K562 (cell line): ENCODE measurements around the gene LACTBL1. TPM values are rescaled to one million over a fixed set of nuclear protein-coding genes. Genes with fewer than 3 reads are reported as not detected.

Source experiments
- ATAC-seq: fragments of 200-7000 bp; cut with Tn5 transposase; 3 replicates; pipeline ENCODE4 v1.9.1; 2020; ENCODE audit warnings: moderate library complexity
- BruUV-seq: library from RNA; stranded (reverse); fragments of 400-500 nt; replicated peaks from 2 replicates; lab custom pipeline; 2021; lab: Mats Ljungman, UMichigan
- CTCF ChIA-PET: fragments of 300-600 bp; formaldehyde crosslinking; extraction: SDS; loops from one replicate; lab custom pipeline; 2021; ENCODE audit warnings: low intra/inter-chr PET ratio; lab: Yijun Ruan, JAX
- POLR2A ChIA-PET: fragments of 300-600, 350-650 bp; sonication (Branson Sonifier 250); formaldehyde crosslinking; extraction: SDS; loops from one replicate; lab custom pipeline; 2021; ENCODE audit warnings: antibody characterized with exemption, inconsistent platforms; lab: Yijun Ruan, JAX
- DNase-seq, 4 experiments: peaks; one replicate each; pipeline versions ENCODE4 v3.0.0 to v3.0.0-alpha.2; 2011 to 2018; ENCODE audit warnings: low spot score in 3 of 4, mixed read lengths in 3 of 4; ENCODE audit errors: extremely low read depth in 1 of 4
- FAIRE-seq: peaks from 2 replicates; lab custom pipeline; 2011; peaks lifted over from hg19 to GRCh38; lab: Jason Lieb, UNC
- H2AFZ ChIP-seq: 2 replicates; pipeline ENCODE4 v1.6.0; 2011; ENCODE audit warnings: low read depth, low read length, control low read depth, inconsistent platforms
- H3K27ac ChIP-seq: fragments of 200-600 bp; 3 replicates; pipeline ENCODE4 v1.8.0; 2011; ENCODE audit warnings: low read depth, mild to moderate bottlenecking, control low read depth, inconsistent platforms, low read length, moderate library complexity, mixed read lengths; ENCODE audit errors: extremely low read depth
- H3K27me3 ChIP-seq, 2 experiments: fragments of 300-600 bp in 1 of 2; 2 replicates in 1 of 2; 3 replicates in 1 of 2; pipeline versions ENCODE4 v1.6.0 to v1.8.0; 2011; ENCODE audit warnings: inconsistent platforms in 2 of 2, low read length in 2 of 2, mild to moderate bottlenecking in 1 of 2, mixed read lengths in 1 of 2, moderate library complexity in 1 of 2; ENCODE audit not compliant: control insufficient read depth in 2 of 2, insufficient read depth in 2 of 2
- H3K36me3 ChIP-seq: fragments of 300-600 bp; 3 replicates; pipeline ENCODE4 v1.8.0; 2011; ENCODE audit warnings: mild to moderate bottlenecking, low read length, inconsistent platforms; ENCODE audit not compliant: control insufficient read depth, insufficient read depth
- H3K4me1 ChIP-seq, 2 experiments: fragments of 200-600 bp in 1 of 2; replicated peaks in 1 of 2; 2 replicates in 1 of 2; 3 replicates in 1 of 2; pipeline versions ENCODE4 v1.5.1 to v1.8.0; 2011; ENCODE audit warnings: inconsistent platforms in 2 of 2, low read length in 2 of 2, mild to moderate bottlenecking in 1 of 2, mixed read lengths in 1 of 2, moderate library complexity in 1 of 2; ENCODE audit not compliant: control insufficient read depth in 2 of 2, insufficient read depth in 2 of 2
- H3K4me2 ChIP-seq: 2 replicates; pipeline ENCODE4 v1.6.1; 2011; ENCODE audit warnings: low read length, control low read depth, inconsistent platforms, mixed read lengths; ENCODE audit not compliant: insufficient read depth
- H3K4me3 ChIP-seq: fragments of 200-600 bp; sonication (generic), shearing (Covaris generic); 2 replicates; pipeline ENCODE4 v1.5.1; 2016; ENCODE audit warnings: control low read depth, inconsistent platforms
- H3K79me2 ChIP-seq: fragments of 200-600 bp; 3 replicates; pipeline ENCODE4 v1.8.0; 2011; ENCODE audit warnings: low read length, inconsistent platforms; ENCODE audit not compliant: control insufficient read depth, insufficient read depth
- H3K9ac ChIP-seq, 2 experiments: 2 replicates each; pipeline versions ENCODE4 v1.6.0 to v1.6.1; 2011; ENCODE audit warnings: low read depth in 2 of 2, low read length in 2 of 2, control low read depth in 1 of 2, inconsistent platforms in 1 of 2, mild to moderate bottlenecking in 1 of 2, mixed read lengths in 1 of 2; ENCODE audit not compliant: insufficient read depth in 1 of 2
- H3K9me1 ChIP-seq: one replicate; pipeline ENCODE4 v1.6.0; 2011; ENCODE audit warnings: inconsistent platforms, mild to moderate bottlenecking, low read length, moderate library complexity; ENCODE audit not compliant: control insufficient read depth, insufficient read depth
- H3K9me3 ChIP-seq: replicated peaks from 2 replicates; pipeline ENCODE4 v1.5.1; 2011; ENCODE audit warnings: low read depth, low read length, inconsistent platforms; ENCODE audit not compliant: control insufficient read depth, insufficient read depth
- H4K20me1 ChIP-seq: replicated peaks from 2 replicates; pipeline ENCODE4 v1.6.1; 2011; ENCODE audit warnings: low read length, inconsistent platforms, mixed read lengths; ENCODE audit not compliant: control insufficient read depth, insufficient read depth
- ETS2 ChIP-seq: IDR thresholded peaks from 2 replicates; pipeline ENCODE4 v1.6.1; 2016; ENCODE audit warnings: borderline replicate concordance, missing genetic modification characterization, mild to moderate bottlenecking, moderate library complexity, missing compliant biosample characterization; ENCODE audit not compliant: poor library complexity, severe bottlenecking
- HNRNPUL1 ChIP-seq: fragments of 200-400 bp; formaldehyde crosslinking; IDR thresholded peaks from 2 replicates; pipeline ENCODE4 v1.6.1; 2017; ENCODE audit warnings: low read length
- JUND ChIP-seq, 2 experiments: IDR thresholded peaks; 2 replicates in 1 of 2; 3 replicates in 1 of 2; pipeline ENCODE4 v1.6.1; 2011; ENCODE audit warnings: borderline replicate concordance in 2 of 2, low read depth in 2 of 2, low read length in 2 of 2, improper control_type of control experiment in 1 of 2, missing biosample characterization in 1 of 2, missing genetic modification characterization in 1 of 2, missing genetic modification reagents in 1 of 2
- MECOM ChIP-seq: fragments of 250-450 bp; sonication (Bioruptor Pico); IDR thresholded peaks from 2 replicates; pipeline ENCODE4 v1.8.0; 2022; ENCODE audit warnings: inconsistent platforms
- NFIC ChIP-seq: fragments of 450-650 bp; IDR thresholded peaks from 2 replicates; pipeline ENCODE4 v1.6.1; 2017; ENCODE audit warnings: mild to moderate bottlenecking, inconsistent platforms
- POLR2A ChIP-seq: fragments of 450-650 bp; conservative IDR thresholded peaks from 2 replicates; pipeline ENCODE4 v1.6.1; 2016
- RBM14 ChIP-seq: fragments of 200-400 bp; formaldehyde crosslinking; IDR thresholded peaks from 2 replicates; pipeline ENCODE4 v1.6.1; 2018; ENCODE audit warnings: low read depth, mild to moderate bottlenecking, low read length, moderate library complexity, borderline replicate concordance; ENCODE audit not compliant: insufficient read depth
- RNF2 ChIP-seq: sonication (generic); IDR thresholded peaks from 2 replicates; pipeline ENCODE4 v1.6.1; 2016
- SIRT6 ChIP-seq: IDR thresholded peaks from one replicate; pipeline ENCODE4 v1.6.1; 2012; ENCODE audit warnings: low read depth, mild to moderate bottlenecking, control low read depth, inconsistent platforms, low read length, moderate library complexity
- SRF ChIP-seq, 2 experiments: fragments of 250-450, 450-650 bp in 1 of 2; sonication (Bioruptor Pico) in 1 of 2; sonication (generic) in 1 of 2; formaldehyde crosslinking; IDR thresholded peaks; 2 replicates each; pipeline versions ENCODE4 v1.5.0 to v1.5.1; 2020 to 2022; ENCODE audit warnings: mild to moderate bottlenecking in 1 of 2, missing genetic modification reagents in 1 of 2
- SRSF7 ChIP-seq: fragments of 200-400 bp; formaldehyde crosslinking; optimal IDR thresholded peaks from 2 replicates; pipeline ENCODE3; 2017; ENCODE audit warnings: mild to moderate bottlenecking, low read depth, low read length
- STAG1 ChIP-seq: sonication (generic); formaldehyde crosslinking; IDR thresholded peaks from 2 replicates; pipeline ENCODE4 v1.5.0; 2020; ENCODE audit warnings: missing genetic modification reagents, borderline replicate concordance
- TRIM28 ChIP-seq: fragments of 450-650 bp; IDR thresholded peaks from 2 replicates; pipeline ENCODE4 v1.6.1; 2017
- TSC22D4 ChIP-seq: fragments of 450-650 bp; IDR thresholded peaks from 2 replicates; pipeline ENCODE4 v1.6.1; 2016; ENCODE audit warnings: missing genetic modification characterization, missing biosample characterization, control low read depth
- XRCC5 ChIP-seq: fragments of 200-400 bp; formaldehyde crosslinking; IDR thresholded peaks from 2 replicates; pipeline ENCODE4 v1.6.1; 2017; ENCODE audit warnings: low read depth, mild to moderate bottlenecking, low read length
- YBX1 ChIP-seq: fragments of 450-650 bp; IDR thresholded peaks from 2 replicates; pipeline ENCODE4 v1.7.1; 2016; ENCODE audit warnings: mild to moderate bottlenecking
- WGBS: fragments of 100-300 bp; shearing (Covaris generic); methylation state at CpG from one replicate; pipeline ENCODE4 v1.1.6; 2016; ENCODE audit warnings: low coverage, mixed read lengths; ENCODE audit not compliant: insufficient coverage; ENCODE audit errors: missing lambda C conversion rate; 5-methylcytosine and 5-hydroxymethylcytosine counted together
- in situ Hi-C: fragments of 300-500 bp; cut with MboI; formaldehyde crosslinking; loops from 4 replicates; pipeline ENCODE4 v1.15.0; 2018; ENCODE audit warnings: inconsistent platforms, mixed read lengths
- intact Hi-C: fragments of 100-400 bp; cut with micrococcal nuclease; formaldehyde crosslinking; loops from 2 replicates; pipeline ENCODE4 v1.14.2; 2022
- polyA plus RNA-seq, 8 experiments: library from polyadenylated mRNA; depleted of rRNA in 4 of 8; stranded (reverse) in 5 of 8; unstranded in 3 of 8; fragments of >200 nt; fragmentation: Nextera tagmentation in 2 of 8; fragmentation: Illumina TruSeq in 1 of 8; extraction: Ambion mirVana in 2 of 8; extraction: Trizol in 1 of 8; gene quantifications; 2 replicates each; pipeline versions ENCODE4 v1.2.1 to v1.2.3, GENCODE V29; 2011 to 2014; ENCODE audit warnings: inconsistent platforms in 1 of 8, missing spikeins in 1 of 8
- total RNA-seq, 7 experiments: library from RNA; depleted of rRNA in 6 of 7; stranded (reverse); fragments of >200 nt in 6 of 7; fragmentation: Illumina TruSeq in 2 of 7; extraction: Trizol in 2 of 7; gene quantifications; 2 replicates each; pipeline versions ENCODE4 v1.2.1 to v1.2.3, GENCODE V29; 2011 to 2021; ENCODE audit warnings: low replicate concordance in 1 of 7
- TF ChIP-seq, protein P1 (sequence below): conservative IDR thresholded peaks from 2 replicates; pipeline ENCODE4 v1.6.1; 2011; ENCODE audit warnings: low read depth, mild to moderate bottlenecking, low read length; ENCODE audit not compliant: control insufficient read depth

LACTBL1 gene
- total and polyA plus RNA-seq, 9 of the 15 experiments (the other 6 are each of a cell fraction or from before 2014, with no cell fraction given): not detected

DNA sequence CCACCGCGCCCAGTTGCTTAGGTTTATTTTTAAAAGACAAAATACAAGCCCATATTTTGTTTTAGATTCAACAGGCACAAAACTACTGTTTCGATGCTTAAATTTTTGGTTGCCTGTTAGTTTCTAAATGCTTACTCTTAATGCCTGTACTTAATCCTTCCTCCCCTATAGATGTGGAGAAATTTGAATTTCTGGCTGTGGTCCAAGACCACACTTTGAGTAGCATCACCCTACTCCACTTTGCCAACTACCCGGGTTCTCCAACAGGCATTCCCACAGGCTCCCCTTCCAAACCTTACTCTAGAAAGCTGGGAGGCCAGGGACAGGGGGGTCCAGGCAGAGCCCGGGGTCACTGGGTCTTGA is 20.0 kb downstream of the LACTBL1 start:
- Histone ChIP-seq H2AFZ (no peak overlapping the region), H3K4me3 (no peak overlapping the region), H3K4me1 (peaks cover 0 to 12% of the 10 kb centered on the region in 2 experiments; a peak in 1 of 5 replicates), H3K9me3 (no peaks in the 10 kb centered on the region), H3K9ac (no peak overlapping the region), H4K20me1 (no peaks in the 10 kb centered on the region; the same call in 1 of the 2 replicates), H3K27ac (no peak overlapping the region), H3K4me2 (no peak overlapping the region)
- FAIRE-seq (no peak), ATAC-seq (no peak)
- 7% methylated on average over 5 of the region's 5 CpGs for WGBS
- BruUV-seq: no TSS peak
- in situ Hi-C loops: no loop called here
- ChIA-PET POLR2A (interaction anchor here (0.5 kb wide), 1 partner anchor 144 kb away, joined by 3 read pairs; no protein-coding TSS in a partner anchor), CTCF (no interaction called here)
- TF ChIP-seq YBX1 (no peak), NFIC (peak; percentile 53)
- TF ChIP-seq, all 486 proteins: peak for 1
- no peaks in the 10 kb centered on the region for H3K36me3 ChIP-seq
- DNase-seq: no peak
- H3K27me3 ChIP-seq: peaks cover 15 to 43% of the 10 kb centered on the region in 2 experiments; a peak in 4 of 5 replicates
- intact Hi-C loops: no loop called here
- no peaks in the 10 kb centered on the region for H3K9me1 ChIP-seq
- no peaks in the 10 kb centered on the region for H3K79me2 ChIP-seq

- no TSS peak for BruUV-seq
- DNase-seq (no peak), ATAC-seq (no peak), FAIRE-seq (no peak)
- Histone ChIP-seq H3K9me3 (no peaks in the 10 kb centered on the region), H3K4me3 (no peak overlapping the region), H3K36me3 (no peaks in the 10 kb centered on the region), H3K9ac (no peak overlapping the region), H3K4me1 (peaks cover 0 to 12% of the 10 kb centered on the region in 2 experiments; a peak in 1 of 5 replicates), H3K4me2 (no peak overlapping the region), H3K27ac (no peak overlapping the region), H4K20me1 (no peaks in the 10 kb centered on the region; the same call in 1 of the 2 replicates), H3K27me3 (peaks cover 16 to 46% of the 10 kb centered on the region in 2 experiments; a peak in 4 of 5 replicates), H3K79me2 (no peaks in the 10 kb centered on the region), H3K9me1 (no peaks in the 10 kb centered on the region), H2AFZ (no peak overlapping the region)
- intact Hi-C loops (no loop called here), in situ Hi-C loops (no loop called here)
- POLR2A ChIA-PET: interaction anchor here (0.7 to 1.0 kb wide), 2 partner anchors 90 to 170 kb away, joined by 3 to 6 read pairs; no protein-coding TSS in a partner anchor
- CTCF ChIA-PET: no interaction called here
- WGBS: 0% methylated on average over 3 of the region's 3 CpGs
- TF ChIP-seq RBM14 (no peak), STAG1 (CRISPR knock-in tag) (no peak), POLR2A (no peak), JUND (IDR thresholded peaks at IDR 0.05; ENCODE audit: borderline replicate concordance, low read depth, low read length) (no peak), JUND (tag; IDR thresholded peaks at IDR 0.05; ENCODE audit: borderline replicate concordance, low read depth, low read length) (no peak), ETS2 (tag) (no peak), HNRNPUL1 (no peak), RNF2 (no peak), SRSF7 (no peak), TRIM28 (no peak), MECOM (CRISPR knock-in tag) (no peak), TSC22D4 (no peak), SIRT6 (no peak), SRF (CRISPR knock-in tag; IDR thresholded peaks at IDR 0.05) (no peak), XRCC5 (no peak)
- TF ChIP-seq, protein P1, sequence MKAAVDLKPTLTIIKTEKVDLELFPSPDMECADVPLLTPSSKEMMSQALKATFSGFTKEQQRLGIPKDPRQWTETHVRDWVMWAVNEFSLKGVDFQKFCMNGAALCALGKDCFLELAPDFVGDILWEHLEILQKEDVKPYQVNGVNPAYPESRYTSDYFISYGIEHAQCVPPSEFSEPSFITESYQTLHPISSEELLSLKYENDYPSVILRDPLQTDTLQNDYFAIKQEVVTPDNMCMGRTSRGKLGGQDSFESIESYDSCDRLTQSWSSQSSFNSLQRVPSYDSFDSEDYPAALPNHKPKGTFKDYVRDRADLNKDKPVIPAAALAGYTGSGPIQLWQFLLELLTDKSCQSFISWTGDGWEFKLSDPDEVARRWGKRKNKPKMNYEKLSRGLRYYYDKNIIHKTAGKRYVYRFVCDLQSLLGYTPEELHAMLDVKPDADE: no peak
These were observed 20.9 kb downstream of the LACTBL1 start for GRCh38 chr1:22951796-22952195.
